ENCODE results near the gene ALDH18A1. TPM values are rescaled to one million over a fixed set of nuclear protein-coding genes. Genes with fewer than 3 reads are reported as not detected.

Gene ALDH18A1
- total and polyA plus RNA-seq, 2 of the 8 experiments (the other 6 are each of a cell fraction or from before 2014, with no cell fraction given) = 59.6 to 128 TPM

DNA sequence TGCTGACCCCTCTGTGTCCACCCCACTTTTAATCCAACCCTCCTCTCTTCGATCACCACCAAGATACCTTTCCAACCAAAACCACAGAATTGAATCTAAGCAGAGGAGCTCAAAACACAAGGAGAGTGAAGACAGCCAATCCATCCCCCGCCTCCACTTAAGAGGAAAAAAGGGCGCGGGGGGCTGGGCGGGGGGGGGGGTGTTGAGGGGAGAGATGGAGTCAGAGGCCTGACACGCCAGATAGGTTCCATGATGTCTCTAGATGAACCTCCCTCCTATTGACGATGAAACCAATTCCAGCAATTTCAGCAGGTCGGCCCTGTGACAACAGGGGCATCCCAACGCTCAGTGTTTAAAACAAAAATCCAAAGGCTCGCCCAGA lies 96.6 kb downstream of the ALDH18A1 start:
- TF ChIP-seq ASH2L (IDR thresholded peaks at IDR 0.05; ENCODE audit: low read length) (no peak), SAP30 (IDR thresholded peaks at IDR 0.05; ENCODE audit: insufficient read depth, insufficient replicate concordance, low read length) (peak; percentile 11), PHF8 (conservative IDR thresholded peaks at IDR 0.05; ENCODE audit: low read depth, low read length) (no peak)

More for the DNA sequence above, 96.6 kb downstream of the ALDH18A1 start:
- CTCF ChIA-PET (ENCODE audit: partially characterized antibody) = interaction anchor here (0.9 to 4.4 kb wide), 5 partner anchors 9 to 129 kb away, joined by 3 to 25 read pairs (median 4); no protein-coding TSS in a partner anchor
- peak overlapping the region; percentile 99 for H3K4me2 ChIP-seq (ENCODE audit: insufficient read depth in 1 of 2, low read depth in 2 of 2, low read length in 2 of 2)
- no peaks in the 10 kb centered on the region for H3K9me3 ChIP-seq (ENCODE audit: insufficient read depth in 2 of 2, low read depth in 1 of 2, low read length in 1 of 2)
- FAIRE-seq (no peak), DNase-seq (ENCODE audit: low read depth in 1 of 2, low spot score in 2 of 2) (no peak)
- no peak overlapping the region for H4K91ac ChIP-seq (replicated peaks; ENCODE audit: insufficient read length, low read length)
- no peaks in the 10 kb centered on the region for H3K36me3 ChIP-seq (ENCODE audit: control insufficient read depth in 2 of 4, insufficient read depth in 4 of 4, low read length in 3 of 4)
- no peak overlapping the region for H3K27ac ChIP-seq (ENCODE audit: low read depth, low read length)
- no peaks in the 10 kb centered on the region; a peak in 3 of 7 replicates for H3K27me3 ChIP-seq (replicated peaks in 1 of 4; ENCODE audit: control insufficient read depth in 3 of 4, extremely low read depth in 1 of 4, insufficient read depth in 3 of 4, low read length in 3 of 4)
- POLR2A ChIA-PET (ENCODE audit: partially characterized antibody) = interaction anchor here (1.5 kb wide), 1 partner anchor 9 kb away, joined by 6 read pairs; no protein-coding TSS in a partner anchor
- no peak overlapping the region for H2BK20ac ChIP-seq (ENCODE audit: low read length)
- peaks cover 7 to 11% of the 10 kb centered on the region in 2 experiments for H4K20me1 ChIP-seq (replicated peaks in 1 of 2; ENCODE audit: control insufficient read depth in 1 of 2, insufficient read depth in 2 of 2, low read length in 2 of 2)
- H2BK5ac ChIP-seq (ENCODE audit: low read depth, low read length) = no peak overlapping the region
- H3K4me3 ChIP-seq (ENCODE audit: extremely low read depth in 1 of 4, insufficient read depth in 2 of 4, low read depth in 3 of 4, low read length in 4 of 4) = peak overlapping the region; percentile 59 to 93 (median 78)
- no peak overlapping the region for H3K18ac ChIP-seq (ENCODE audit: extremely low read depth, low read length)
- no peak overlapping the region for H3K23ac ChIP-seq (ENCODE audit: insufficient read length)
- peaks cover 6% of the 10 kb centered on the region; the same call in 1 of the 2 replicates for H3K79me1 ChIP-seq (ENCODE audit: low read depth, low read length)
- 13% methylated on average over 6 of the region's 10 CpGs; no CpG with 5 or more reads in 1 of the 2 experiments for WGBS, 2 experiments (ENCODE audit: extremely low coverage in 1 of 2, insufficient coverage in 1 of 2, insufficient read length in 1 of 2, insufficient replicate concordance in 2 of 2, low coverage in 1 of 2, low lambda C conversion rate in 2 of 2, missing lambda C conversion rate in 1 of 2)
- H2AK5ac ChIP-seq (ENCODE audit: low read depth, low read length) = no peak overlapping the region; the same call in 1 of the 2 replicates
- no peak overlapping the region; a peak in 2 of 7 replicates for H3K9ac ChIP-seq (replicated peaks in 1 of 4; ENCODE audit: extremely low read depth in 1 of 4, low read depth in 3 of 4, low read length in 3 of 4)
- no peak overlapping the region for H3K4ac ChIP-seq (replicated peaks; ENCODE audit: insufficient read length, low read depth, low read length)
- 0 out of 2 replicates have a peak overlapping the region, but pooled peaks have one; percentile 90 for H2BK12ac ChIP-seq (ENCODE audit: low read depth, low read length)
- H3K23me2 ChIP-seq (ENCODE audit: low read depth, low read length) = peaks cover 14% of the 10 kb centered on the region
- peaks cover 0 to 44% of the 10 kb centered on the region in 2 experiments; a peak in 2 of 4 replicates for H3K79me2 ChIP-seq (ENCODE audit: control insufficient read depth in 1 of 2, insufficient read depth in 2 of 2, low read length in 2 of 2)
- no peak overlapping the region for H2AFZ ChIP-seq (ENCODE audit: low read length)
- H2BK15ac ChIP-seq (ENCODE audit: low read length) = no peak overlapping the region; the same call in 1 of the 2 replicates
- H3K14ac ChIP-seq (ENCODE audit: insufficient read length) = no peak overlapping the region
- H2BK120ac ChIP-seq (replicated peaks; ENCODE audit: low read depth, low read length) = no peak overlapping the region
- H4K8ac ChIP-seq (ENCODE audit: extremely low read depth, insufficient read depth, low read length) = no peak overlapping the region
- H4K5ac ChIP-seq (ENCODE audit: insufficient read length, low read depth, low read length) = no peak overlapping the region
- H3K56ac ChIP-seq (replicated peaks; ENCODE audit: insufficient read length, low read depth, low read length) = no peak overlapping the region
- peaks cover 9 to 32% (median 20%) of the 10 kb centered on the region in 4 experiments for H3K4me1 ChIP-seq (replicated peaks in 1 of 4; ENCODE audit: control insufficient read depth in 3 of 4, insufficient read depth in 4 of 4, low read length in 3 of 4)

Data from H1 (cell line).